ENCODE data around the gene OLFML3. TPM values are rescaled to one million over a fixed set of nuclear protein-coding genes. Genes with fewer than 3 reads are reported as not detected.

OLFML3 gene
- total RNA-seq, 1 donor = 135 TPM

- DNase-seq (ENCODE audit: low read depth) = no peak
- TF ChIP-seq CTCF (IDR thresholded peaks at IDR 0.05; ENCODE audit: insufficient read depth, low read length) = no peak
- H3K4me3 ChIP-seq (ENCODE audit: low read depth, low read length) = no peak overlapping the region
Observed at GRCh38 chr1:114023377-114023776, 44.1 kb downstream of the OLFML3 start.

GRCh38 chr1:114024049-114024448 lies 44.8 kb downstream of the OLFML3 start:
- H3K4me3 ChIP-seq (ENCODE audit: low read depth, low read length) = no peak overlapping the region
- TF ChIP-seq CTCF (IDR thresholded peaks at IDR 0.05; ENCODE audit: insufficient read depth, low read length) = no peak
- peak; percentile 27 for DNase-seq (ENCODE audit: low read depth)

GRCh38 chr1:114025609-114026401 lies 46.5 kb downstream of the OLFML3 start:
- H3K4me3 ChIP-seq (ENCODE audit: low read depth, low read length) = no peak overlapping the region
- no peak for DNase-seq (ENCODE audit: low read depth)
- no peak for TF ChIP-seq CTCF (IDR thresholded peaks at IDR 0.05; ENCODE audit: insufficient read depth, low read length)

GRCh38 chr1:114026797-114027196 lies 47.5 kb downstream of the OLFML3 start:
- no peak for TF ChIP-seq CTCF (IDR thresholded peaks at IDR 0.05; ENCODE audit: insufficient read depth, low read length)
- DNase-seq (ENCODE audit: low read depth) = no peak
- no peak overlapping the region for H3K4me3 ChIP-seq (ENCODE audit: low read depth, low read length)

Other genes with a start within 250 kb of the OLFML3 start
- 36.3 and 59.4 TPM in 2 replicates for gene PHTF1, start 220.0 kb upstream of the OLFML3 start, total RNA-seq (ENCODE audit: low replicate concordance)
- 9.2 and 23.7 TPM in 2 replicates for gene RSBN1, start 167.0 kb upstream of the OLFML3 start, total RNA-seq (ENCODE audit: low replicate concordance)
- 0.99 and 1.6 TPM in 2 replicates for gene PTPN22, start 107.8 kb upstream of the OLFML3 start, total RNA-seq (ENCODE audit: low replicate concordance)
- gene BCL2L15, start 91.9 kb upstream of the OLFML3 start, total RNA-seq (ENCODE audit: low replicate concordance) = 0.18 TPM in 1 of 2 replicates, not detected in the other
- 10.9 and 15.4 TPM in 2 replicates for gene AP4B1, start 74.7 kb upstream of the OLFML3 start, total RNA-seq (ENCODE audit: low replicate concordance)
- gene DCLRE1B, start 74.1 kb upstream of the OLFML3 start, total RNA-seq (ENCODE audit: low replicate concordance) = 2.5 and 14.1 TPM in 2 replicates
- gene HIPK1, start 50.1 kb upstream of the OLFML3 start, total RNA-seq (ENCODE audit: low replicate concordance) = 17.2 and 38.2 TPM in 2 replicates
- not detected in 2 replicates for gene SYT6, start 174.4 kb downstream of the OLFML3 start, total RNA-seq (ENCODE audit: low replicate concordance)

Data from fibroblast of the aortic adventitia (primary cell).